Small intestine (tissue), 7 donors: Measurements from ENCODE around the gene GNB1L. TPM values are rescaled to one million over a fixed set of nuclear protein-coding genes. Genes with fewer than 3 reads are reported as not detected.

Experiments used
- DNase-seq, 2 donors: peaks; one replicate each; pipeline versions ENCODE4 v3.0.0 to v3.0.0-alpha.2; 2013
- FAIRE-seq: peaks from 2 replicates; lab custom pipeline; 2012; peaks lifted over from hg19 to GRCh38; lab: Jason Lieb, UNC
- H3K27ac ChIP-seq, 3 donors: one replicate each; pipeline ENCODE4 v1.5.1; 2013; ENCODE audit warnings: low read length in 2 of 3, mild to moderate bottlenecking in 2 of 3, control low read depth in 1 of 3, inconsistent platforms in 1 of 3, low read depth in 1 of 3, moderate library complexity in 1 of 3
- H3K27me3 ChIP-seq, 3 donors: one replicate each; pipeline ENCODE4 v1.6.1; 2013; ENCODE audit warnings: low read length in 3 of 3, inconsistent platforms in 1 of 3; ENCODE audit not compliant: control insufficient read depth in 3 of 3, insufficient read depth in 3 of 3
- H3K36me3 ChIP-seq, 3 donors: one replicate each; pipeline ENCODE4 v1.6.1; 2013; ENCODE audit warnings: low read length in 3 of 3, inconsistent platforms in 1 of 3, low read depth in 1 of 3, mild to moderate bottlenecking in 1 of 3, moderate library complexity in 1 of 3; ENCODE audit not compliant: control insufficient read depth in 3 of 3, insufficient read depth in 2 of 3
- H3K4me1 ChIP-seq, 3 donors: one replicate each; pipeline ENCODE4 v1.6.1; 2013; ENCODE audit warnings: low read length in 2 of 3, inconsistent platforms in 1 of 3, low read depth in 1 of 3, mild to moderate bottlenecking in 1 of 3, moderate library complexity in 1 of 3; ENCODE audit not compliant: control insufficient read depth in 3 of 3, insufficient read depth in 2 of 3
- H3K4me3 ChIP-seq, 3 donors: one replicate each; pipeline ENCODE4 v1.5.1; 2013; ENCODE audit warnings: low read length in 3 of 3, control low read depth in 1 of 3, inconsistent platforms in 1 of 3, low read depth in 1 of 3, mild to moderate bottlenecking in 1 of 3, moderate library complexity in 1 of 3
- H3K9me3 ChIP-seq, 2 donors: one replicate each; pipeline ENCODE4 v1.6.1; 2013; ENCODE audit warnings: low read depth in 1 of 2, low read length in 1 of 2; ENCODE audit not compliant: control insufficient read depth in 2 of 2, insufficient read depth in 1 of 2
- WGBS, 3 donors: extraction: QIAGEN DNeasy Blood & Tissue Kit; methylation state at CpG; one replicate each; pipeline ENCODE4 v1.1.7; 2013; 5-methylcytosine and 5-hydroxymethylcytosine counted together
- polyA plus RNA-seq, 4 donors: library from polyadenylated mRNA; stranded (reverse) in 3 of 4; unstranded in 1 of 4; fragments of 200-250 nt in 3 of 4; fragments of 120-200 nt in 1 of 4; gene quantifications; one replicate each; pipeline versions ENCODE4 v1.2.1 to v1.2.3, GENCODE V29; 2013
- donor health status: healthy with polysubstance abuse.
- donor health status: control.
- donor health status: control.
- donor health status: Bipolar disorder and iron deficiency.
- donor health status: healthy.

The GNB1L gene
- polyA plus RNA-seq, 4 donors: 4.0 to 18.9 (median 9.8) TPM

GRCh38 chr22:19851291-19852176 lies 3.1 kb downstream of the GNB1L start:
- H3K27me3 ChIP-seq: no peaks in the 10 kb centered on the region
- FAIRE-seq (no peak), DNase-seq (no peak)
- H3K36me3 ChIP-seq: peaks cover 4 to 50% (median 4%) of the 10 kb centered on the region in 3 donors
- H3K4me3 ChIP-seq: no peak overlapping the region
- peaks cover 0 to 7% of the 10 kb centered on the region in 2 donors for H3K9me3 ChIP-seq
- peak overlapping the region in 1 of 3 donors; percentile 15 for H3K27ac ChIP-seq
- 87 to 93% (median 88%) methylated on average over 21 of the region's 21 CpGs for WGBS, 3 donors
- H3K4me1 ChIP-seq: peaks cover 0 to 53% (median 10%) of the 10 kb centered on the region in 3 donors

- WGBS, 3 donors: 73 to 83% (median 77%) methylated on average over 9 of the region's 9 CpGs
- FAIRE-seq (no peak), DNase-seq (no peak)
- peaks cover 4 to 57% (median 4%) of the 10 kb centered on the region in 3 donors for H3K36me3 ChIP-seq
- H3K9me3 ChIP-seq: peaks cover 0 to 8% of the 10 kb centered on the region in 2 donors
- peaks cover 0 to 46% (median 9%) of the 10 kb centered on the region in 3 donors for H3K4me1 ChIP-seq
- H3K27ac ChIP-seq: no peak overlapping the region
- no peaks in the 10 kb centered on the region for H3K27me3 ChIP-seq
- no peak overlapping the region for H3K4me3 ChIP-seq
Measured at GRCh38 chr22:19850763-19851109, 3.9 kb downstream of the GNB1L start.

GRCh38 chr22:19849835-19850762 lies 4.6 kb downstream of the GNB1L start:
- H3K36me3 ChIP-seq: peaks cover 4 to 59% (median 4%) of the 10 kb centered on the region in 3 donors
- no peak overlapping the region for H3K4me3 ChIP-seq
- FAIRE-seq (no peak), DNase-seq (peak; percentile 17 to 73)
- H3K9me3 ChIP-seq: peaks cover 0 to 8% of the 10 kb centered on the region in 2 donors
- peak overlapping the region in 2 of 3 donors; percentile 5 to 32 for H3K27ac ChIP-seq
- 62 to 83% (median 67%) methylated on average over 9 of the region's 9 CpGs for WGBS, 3 donors
- no peaks in the 10 kb centered on the region for H3K27me3 ChIP-seq
- H3K4me1 ChIP-seq: peaks cover 0 to 41% (median 8%) of the 10 kb centered on the region in 3 donors

- WGBS, 3 donors: 24 to 62% (median 29%) methylated on average over 7 of the region's 7 CpGs
- H3K27ac ChIP-seq: peak overlapping the region in 2 of 3 donors; percentile 21 to 67
- DNase-seq (peak; percentile 46 to 87), FAIRE-seq (no peak)
- no peaks in the 10 kb centered on the region for H3K27me3 ChIP-seq
- H3K9me3 ChIP-seq: peaks cover 0 to 8% of the 10 kb centered on the region in 2 donors
- H3K36me3 ChIP-seq: peaks cover 4 to 59% (median 4%) of the 10 kb centered on the region in 3 donors
- H3K4me1 ChIP-seq: peaks cover 2 to 38% (median 7%) of the 10 kb centered on the region in 3 donors
- H3K4me3 ChIP-seq: no peak overlapping the region
Measured at GRCh38 chr22:19848298-19849224, 6.1 kb downstream of the GNB1L start.

- 95 to 100% (median 97%) methylated on average over 2 of the region's 2 CpGs for WGBS, 3 donors
- Histone ChIP-seq H3K4me3 (no peak overlapping the region), H3K27me3 (no peaks in the 10 kb centered on the region), H3K9me3 (peaks cover 0 to 8% of the 10 kb centered on the region in 2 donors), H3K36me3 (peaks cover 4 to 53% (median 4%) of the 10 kb centered on the region in 3 donors), H3K4me1 (peaks cover 0 to 27% (median 8%) of the 10 kb centered on the region in 3 donors), H3K27ac (no peak overlapping the region)
- no peak for FAIRE-seq
- no peak for DNase-seq
Measured at GRCh38 chr22:19847345-19847632, 7.4 kb downstream of the GNB1L start.

- DNase-seq (no peak), FAIRE-seq (no peak)
- Histone ChIP-seq H3K9me3 (peaks cover 0 to 8% of the 10 kb centered on the region in 2 donors), H3K27ac (no peak overlapping the region), H3K4me3 (no peak overlapping the region), H3K27me3 (no peaks in the 10 kb centered on the region), H3K36me3 (peaks cover 2 to 48% (median 2%) of the 10 kb centered on the region in 3 donors), H3K4me1 (peaks cover 0 to 23% (median 12%) of the 10 kb centered on the region in 3 donors)
- WGBS, 3 donors: 88 to 92% (median 90%) methylated on average over 9 of the region's 9 CpGs
Measured at GRCh38 chr22:19846620-19847344, 7.9 kb downstream of the GNB1L start.

- peaks cover 0 to 32% (median 0%) of the 10 kb centered on the region in 3 donors for H3K36me3 ChIP-seq
- peaks cover 0 to 22% (median 12%) of the 10 kb centered on the region in 3 donors for H3K4me1 ChIP-seq
- H3K4me3 ChIP-seq: no peak overlapping the region
- H3K9me3 ChIP-seq: peaks cover 0 to 8% of the 10 kb centered on the region in 2 donors
- WGBS, 3 donors: 78 to 87% (median 80%) methylated on average over 8 of the region's 8 CpGs
- no peaks in the 10 kb centered on the region for H3K27me3 ChIP-seq
- H3K27ac ChIP-seq: peak overlapping the region in 1 of 3 donors; percentile 19
- FAIRE-seq (no peak), DNase-seq (no peak)
Measured at GRCh38 chr22:19845054-19845722, 9.5 kb downstream of the GNB1L start.
